Measurements from ENCODE around the gene BCL10.

Gene BCL10

GRCh38 chr1:85289848-85290335, 13.5 kb upstream of the BCL10 start:
- TF ChIP-seq CTCF (IDR thresholded peaks at IDR 0.05; ENCODE audit: low read depth, low read length, missing control alignments): no peak
- no peak for DNase-seq (ENCODE audit: extremely low read depth, low read depth)
- H3K4me3 ChIP-seq (replicated peaks; ENCODE audit: low read depth, low read length): no peak overlapping the region

- peak; percentile 90 for DNase-seq (ENCODE audit: extremely low read depth, low read depth)
- TF ChIP-seq CTCF (IDR thresholded peaks at IDR 0.05; ENCODE audit: low read depth, low read length, missing control alignments): no peak
- H3K4me3 ChIP-seq (replicated peaks; ENCODE audit: low read depth, low read length): no peak overlapping the region
Observed at GRCh38 chr1:85289207-85289847, 12.9 kb upstream of the BCL10 start.

- no peak for DNase-seq (ENCODE audit: extremely low read depth, low read depth)
- TF ChIP-seq CTCF (IDR thresholded peaks at IDR 0.05; ENCODE audit: low read depth, low read length, missing control alignments): no peak
- no peak overlapping the region for H3K4me3 ChIP-seq (replicated peaks; ENCODE audit: low read depth, low read length)
Observed at GRCh38 chr1:85284202-85284601, 7.8 kb upstream of the BCL10 start.

- no peak for TF ChIP-seq CTCF (IDR thresholded peaks at IDR 0.05; ENCODE audit: low read depth, low read length, missing control alignments)
- no peak overlapping the region for H3K4me3 ChIP-seq (replicated peaks; ENCODE audit: low read depth, low read length)
- DNase-seq (ENCODE audit: extremely low read depth, low read depth): no peak
Observed at GRCh38 chr1:85283475-85284199, 7.2 kb upstream of the BCL10 start.

GRCh38 chr1:85282424-85282823, 6.0 kb upstream of the BCL10 start:
- DNase-seq (ENCODE audit: extremely low read depth, low read depth): no peak
- no peak overlapping the region for H3K4me3 ChIP-seq (replicated peaks; ENCODE audit: low read depth, low read length)
- peak; percentile 19 for TF ChIP-seq CTCF (IDR thresholded peaks at IDR 0.05; ENCODE audit: low read depth, low read length, missing control alignments)

- no peak for TF ChIP-seq CTCF (IDR thresholded peaks at IDR 0.05; ENCODE audit: low read depth, low read length, missing control alignments)
- DNase-seq (ENCODE audit: extremely low read depth, low read depth): peak; percentile 72
- H3K4me3 ChIP-seq (replicated peaks; ENCODE audit: low read depth, low read length): no peak overlapping the region
Observed at GRCh38 chr1:85280636-85281035, 4.2 kb upstream of the BCL10 start.
